Endothelial cell of umbilical vein (primary cell): ENCODE data around the gene ANKH. TPM values are rescaled to one million over a fixed set of nuclear protein-coding genes. Genes with fewer than 3 reads are reported as not detected.

ENCODE experiments used
- BruUV-seq: library from RNA; stranded (reverse); fragments of 400-500 nt; replicated peaks from 2 replicates; lab custom pipeline; 2021; lab: Mats Ljungman, UMichigan
- CTCF ChIA-PET: fragments of 300-600, 350-600 bp; sonication (Branson Sonifier 250); formaldehyde crosslinking; loops from one replicate; lab custom pipeline; 2021; ENCODE audit warnings: antibody characterized with exemption, inconsistent platforms; lab: Charles Lee
- POLR2A ChIA-PET: fragments of 300-600, 350-600 bp; sonication (Branson Sonifier 250); formaldehyde crosslinking; loops from one replicate; lab custom pipeline; 2021; ENCODE audit warnings: antibody characterized with exemption, inconsistent platforms; lab: Charles Lee
- DNase-seq: peaks from one replicate; pipeline ENCODE4 v3.0.0-alpha.2; 2011; ENCODE audit warnings: low read depth, low spot score
- FAIRE-seq: peaks from 2 replicates; lab custom pipeline; 2011; peaks lifted over from hg19 to GRCh38; lab: Jason Lieb, UNC
- H2AFZ ChIP-seq: 2 replicates; pipeline ENCODE4 v1.6.0; 2012; ENCODE audit warnings: low read depth, low read length, control low read depth, inconsistent platforms
- H3K27ac ChIP-seq: 2 replicates; pipeline ENCODE4 v1.5.1; 2011; ENCODE audit warnings: low read depth, mild to moderate bottlenecking, control low read depth, low read length, moderate library complexity; ENCODE audit not compliant: insufficient read depth
- H3K27me3 ChIP-seq, 2 experiments: 2 replicates each; pipeline versions ENCODE4 v1.6.0 to v1.6.1; 2011; ENCODE audit warnings: low read length in 2 of 2, mixed read lengths in 1 of 2; ENCODE audit not compliant: control insufficient read depth in 2 of 2, insufficient read depth in 2 of 2
- H3K36me3 ChIP-seq, 2 experiments: 2 replicates in 1 of 2; 3 replicates in 1 of 2; pipeline ENCODE4 v1.5.1; 2011; ENCODE audit warnings: low read length in 2 of 2, mild to moderate bottlenecking in 1 of 2, moderate library complexity in 1 of 2; ENCODE audit not compliant: control insufficient read depth in 2 of 2, insufficient read depth in 2 of 2; ENCODE audit errors: extremely low read depth in 1 of 2
- H3K4me1 ChIP-seq: 3 replicates; pipeline ENCODE4 v1.5.1; 2011; ENCODE audit warnings: mild to moderate bottlenecking, low read length; ENCODE audit not compliant: control insufficient read depth, insufficient read depth; ENCODE audit errors: extremely low read depth
- H3K4me2 ChIP-seq: 2 replicates; pipeline ENCODE4 v1.6.1; 2011; ENCODE audit warnings: low read length, control low read depth, mixed read lengths; ENCODE audit not compliant: insufficient read depth
- H3K4me3 ChIP-seq, 3 experiments: fragments of 200-600 bp in 1 of 3; sonication (generic), shearing (Covaris generic) in 1 of 3; replicated peaks in 1 of 3; 2 replicates each; pipeline ENCODE4 v1.5.1; 2011 to 2016; ENCODE audit warnings: control low read depth in 3 of 3, low read length in 3 of 3, mild to moderate bottlenecking in 2 of 3, inconsistent platforms in 1 of 3, low read depth in 1 of 3, moderate library complexity in 1 of 3; ENCODE audit not compliant: insufficient read depth in 1 of 3
- H3K79me2 ChIP-seq: 2 replicates; pipeline ENCODE4 v1.6.0; 2012; ENCODE audit warnings: low read length, inconsistent platforms; ENCODE audit not compliant: control insufficient read depth, insufficient read depth
- H3K9ac ChIP-seq: replicated peaks from 2 replicates; pipeline ENCODE3; 2011; ENCODE audit warnings: low read length, control low read depth; ENCODE audit not compliant: insufficient read depth; ENCODE audit errors: extremely low read depth
- H3K9me1 ChIP-seq: replicated peaks from 3 replicates; pipeline ENCODE4 v1.6.0; 2011; ENCODE audit warnings: mild to moderate bottlenecking, low read length; ENCODE audit not compliant: control insufficient read depth, insufficient read depth; ENCODE audit errors: extremely low read depth
- H3K9me3 ChIP-seq: replicated peaks from 2 replicates; pipeline ENCODE4 v1.5.1; 2012; ENCODE audit warnings: low read length, inconsistent platforms; ENCODE audit not compliant: control insufficient read depth, insufficient read depth
- H4K20me1 ChIP-seq: replicated peaks from 2 replicates; pipeline ENCODE3; 2011; ENCODE audit warnings: mild to moderate bottlenecking, low read length; ENCODE audit not compliant: control insufficient read depth, insufficient read depth; ENCODE audit errors: extremely low read depth
- EZH2 ChIP-seq: IDR thresholded peaks from 2 replicates; pipeline ENCODE4 v1.6.1; 2012; ENCODE audit warnings: borderline replicate concordance, low read depth, mild to moderate bottlenecking, moderate library complexity, low read length, inconsistent platforms; ENCODE audit not compliant: severe bottlenecking
- FOS ChIP-seq: IDR thresholded peaks from 2 replicates; pipeline ENCODE4 v1.6.1; 2011; ENCODE audit warnings: mild to moderate bottlenecking, low read length, moderate library complexity, borderline replicate concordance; ENCODE audit not compliant: insufficient read depth
- GATA2 ChIP-seq: IDR thresholded peaks from 2 replicates; pipeline ENCODE4 v1.7.0; 2011; ENCODE audit warnings: low read depth, mild to moderate bottlenecking, moderate library complexity, mixed read lengths, low read length; ENCODE audit not compliant: insufficient read length, insufficient read depth
- JUN ChIP-seq: IDR thresholded peaks from 2 replicates; pipeline ENCODE4 v1.6.1; 2011; ENCODE audit warnings: borderline replicate concordance, low read depth; ENCODE audit not compliant: insufficient read length, insufficient read depth
- MYC ChIP-seq: IDR thresholded peaks from one replicate; pipeline ENCODE4 v1.6.1; 2011; ENCODE audit warnings: mild to moderate bottlenecking, low read depth, low read length
- POLR2A ChIP-seq: IDR thresholded peaks from 2 replicates; pipeline ENCODE4 v1.6.1; 2012; ENCODE audit warnings: low read depth, mild to moderate bottlenecking, control low read depth, low read length
- POLR2AphosphoS5 ChIP-seq: IDR thresholded peaks from 2 replicates; pipeline ENCODE4 v1.6.1; 2012; ENCODE audit warnings: low read depth, mild to moderate bottlenecking, control low read depth, low read length, moderate library complexity; ENCODE audit not compliant: insufficient read depth
- dilution Hi-C: fragments of 300-500 bp; cut with MboI; formaldehyde crosslinking; loops from one replicate; pipeline ENCODE4 v1.15.0; 2019; ENCODE audit warnings: low sequenced_read_pairs; ENCODE audit not compliant: extremely low pct_ligation_motif_present
- intact Hi-C: fragments of 100-400 bp; cut with micrococcal nuclease; formaldehyde crosslinking; loops from one replicate; pipeline ENCODE4 v1.10.0; 2022
- polyA plus RNA-seq, 4 experiments: library from polyadenylated mRNA; depleted of rRNA in 3 of 4; stranded (reverse) in 3 of 4; unstranded in 1 of 4; fragments of >200 nt; gene quantifications; 2 replicates each; pipeline versions ENCODE4 v1.2.1 to v1.2.3, GENCODE V29; 2011 to 2012; ENCODE audit warnings: missing spikeins in 1 of 4
- total RNA-seq: library from RNA; stranded (reverse); gene quantifications from 2 replicates; pipeline ENCODE4 v1.2.3, GENCODE V29; 2021
- TF ChIP-seq, protein P1 (sequence below), 2 donors: IDR thresholded peaks; 1 replicate in 1 of 2; 2 replicates in 1 of 2; pipeline ENCODE4 v1.5.1; 2011; ENCODE audit warnings: low read length in 2 of 2, mild to moderate bottlenecking in 2 of 2, moderate library complexity in 2 of 2, control low read depth in 1 of 2, inconsistent platforms in 1 of 2, low read depth in 1 of 2; ENCODE audit not compliant: insufficient read depth in 1 of 2; ENCODE audit errors: extremely low read depth in 1 of 2
- TF ChIP-seq, protein P2 (sequence below): IDR thresholded peaks from 2 replicates; pipeline ENCODE4 v1.6.1; 2011; ENCODE audit not compliant: insufficient read depth, insufficient read length

Gene ANKH
- total and polyA plus RNA-seq, 2 donors (not counting 3 experiments of a cell fraction or from before 2014, with no cell fraction given): 12.7 to 31.4 TPM

DNA sequence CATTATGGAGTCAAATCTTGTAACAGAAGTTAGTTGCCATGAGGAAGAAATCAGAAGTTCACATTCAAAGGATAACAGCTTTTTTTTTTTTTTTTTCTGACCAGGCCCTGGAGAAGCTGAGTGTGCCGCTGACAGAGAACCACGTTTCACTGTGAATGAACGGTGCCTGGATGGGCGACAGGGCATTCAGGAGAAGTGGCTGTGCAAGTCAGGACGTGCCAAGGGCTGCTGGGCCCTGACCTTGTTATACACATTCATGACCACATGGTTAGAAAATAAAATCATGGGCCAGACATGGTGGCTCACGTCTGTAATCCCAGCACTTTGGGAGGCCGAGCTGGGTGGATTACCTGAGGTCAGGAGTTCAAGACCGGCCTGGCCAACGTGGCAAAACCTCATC, 91.6 kb downstream of the ANKH start:
- H3K4me1 ChIP-seq: no peaks in the 10 kb centered on the region
- no peak overlapping the region for H3K9ac ChIP-seq
- dilution Hi-C loops (no loop called here), intact Hi-C loops (no loop called here)
- no peaks in the 10 kb centered on the region for H3K9me3 ChIP-seq
- H3K79me2 ChIP-seq: no peaks in the 10 kb centered on the region
- H2AFZ ChIP-seq: no peak overlapping the region
- no peaks in the 10 kb centered on the region for H3K36me3 ChIP-seq
- H3K4me3 ChIP-seq: no peak overlapping the region
- ChIA-PET CTCF (no interaction called here), POLR2A (no interaction called here)
- DNase-seq (no peak), FAIRE-seq (no peak)
- BruUV-seq: no TSS peak
- no peak overlapping the region for H3K4me2 ChIP-seq
- TF ChIP-seq EZH2 (no peak), POLR2A (no peak), MYC (no peak), JUN (no peak), FOS (no peak), POLR2AphosphoS5 (no peak), GATA2 (no peak)
- TF ChIP-seq, protein P1, sequence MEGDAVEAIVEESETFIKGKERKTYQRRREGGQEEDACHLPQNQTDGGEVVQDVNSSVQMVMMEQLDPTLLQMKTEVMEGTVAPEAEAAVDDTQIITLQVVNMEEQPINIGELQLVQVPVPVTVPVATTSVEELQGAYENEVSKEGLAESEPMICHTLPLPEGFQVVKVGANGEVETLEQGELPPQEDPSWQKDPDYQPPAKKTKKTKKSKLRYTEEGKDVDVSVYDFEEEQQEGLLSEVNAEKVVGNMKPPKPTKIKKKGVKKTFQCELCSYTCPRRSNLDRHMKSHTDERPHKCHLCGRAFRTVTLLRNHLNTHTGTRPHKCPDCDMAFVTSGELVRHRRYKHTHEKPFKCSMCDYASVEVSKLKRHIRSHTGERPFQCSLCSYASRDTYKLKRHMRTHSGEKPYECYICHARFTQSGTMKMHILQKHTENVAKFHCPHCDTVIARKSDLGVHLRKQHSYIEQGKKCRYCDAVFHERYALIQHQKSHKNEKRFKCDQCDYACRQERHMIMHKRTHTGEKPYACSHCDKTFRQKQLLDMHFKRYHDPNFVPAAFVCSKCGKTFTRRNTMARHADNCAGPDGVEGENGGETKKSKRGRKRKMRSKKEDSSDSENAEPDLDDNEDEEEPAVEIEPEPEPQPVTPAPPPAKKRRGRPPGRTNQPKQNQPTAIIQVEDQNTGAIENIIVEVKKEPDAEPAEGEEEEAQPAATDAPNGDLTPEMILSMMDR (IDR thresholded peaks at IDR 0.05; ENCODE audit: extremely low read depth in 1 of 2, insufficient read depth in 1 of 2, low read depth in 1 of 2, low read length in 2 of 2): no peak
- TF ChIP-seq, protein P2, sequence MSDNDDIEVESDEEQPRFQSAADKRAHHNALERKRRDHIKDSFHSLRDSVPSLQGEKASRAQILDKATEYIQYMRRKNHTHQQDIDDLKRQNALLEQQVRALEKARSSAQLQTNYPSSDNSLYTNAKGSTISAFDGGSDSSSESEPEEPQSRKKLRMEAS: no peak
- no peaks in the 10 kb centered on the region for H3K27me3 ChIP-seq
- no peaks in the 10 kb centered on the region for H3K9me1 ChIP-seq
- H4K20me1 ChIP-seq: no peaks in the 10 kb centered on the region
- H3K27ac ChIP-seq: no peak overlapping the region
